ENCODE measurements around the gene DTX2.
"Not testable (repeated sequence)": the region's sequence is repeated elsewhere in the genome, so short reads cannot be mapped to it uniquely, and the experiment has no call there.

DNA sequence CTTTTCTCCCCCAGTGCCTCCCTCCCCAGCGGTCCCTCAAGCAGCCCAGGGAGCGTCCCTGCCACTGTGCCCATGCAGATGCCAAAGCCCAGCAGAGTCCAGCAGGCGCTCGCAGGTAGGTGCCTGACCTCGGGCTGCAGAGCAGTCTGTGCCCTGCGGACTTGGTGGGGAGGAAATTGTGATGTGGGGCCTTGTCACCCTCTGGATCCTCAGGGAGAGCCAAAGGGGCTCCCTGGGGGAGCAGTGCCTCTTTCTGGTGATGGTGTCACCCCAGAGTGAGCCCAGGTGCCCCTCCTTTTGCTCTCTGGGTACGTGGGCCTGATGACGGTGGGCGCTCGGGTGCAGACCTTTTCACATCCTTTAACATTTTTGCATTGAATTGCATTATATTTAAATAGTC, 30.6 kb downstream of the DTX2 start:
- not testable (repeated sequence) for TF ChIP-seq CTCF, POLR2A, EP300 (IDR thresholded peaks at IDR 0.05)

All from tibial nerve (tissue), 4 donors.